GM12878 (cell line): Measurements from ENCODE around the gene ERP44. TPM values are rescaled to one million over a fixed set of nuclear protein-coding genes. Genes with fewer than 3 reads are reported as not detected.

Source experiments
- BRCA1 ChIP-seq: IDR thresholded peaks from 2 replicates; pipeline ENCODE4 v1.6.1; 2011; ENCODE audit warnings: low read depth, low read length, improper control_type of control experiment
- CBFB ChIP-seq: IDR thresholded peaks from 2 replicates; pipeline ENCODE4 v1.6.1; 2016; ENCODE audit warnings: antibody characterized with exemption, low read depth
- CBX3 ChIP-seq: fragments of 200-600 bp; sonication (generic); IDR thresholded peaks from 2 replicates; pipeline ENCODE4 v1.6.1; 2016; ENCODE audit warnings: low read depth, borderline replicate concordance
- DPF2 ChIP-seq: fragments of 450-650 bp; IDR thresholded peaks from 2 replicates; pipeline ENCODE4 v1.6.1; 2017; ENCODE audit warnings: mild to moderate bottlenecking
- EED ChIP-seq: sonication (generic); IDR thresholded peaks from 2 replicates; pipeline ENCODE4 v1.6.1; 2016; ENCODE audit warnings: antibody characterized with exemption, low read depth
- FOXK2 ChIP-seq: fragments of 450-650 bp; IDR thresholded peaks from 2 replicates; pipeline ENCODE4 v1.6.1; 2017; ENCODE audit warnings: mild to moderate bottlenecking, moderate library complexity
- GABPA ChIP-seq: IDR thresholded peaks from 2 replicates; pipeline ENCODE4 v1.6.1; 2014; ENCODE audit warnings: antibody characterized with exemption, low read depth, mild to moderate bottlenecking, inconsistent platforms
- JUND ChIP-seq: IDR thresholded peaks from 2 replicates; pipeline ENCODE4 v1.6.1; 2012; ENCODE audit warnings: low read depth, mild to moderate bottlenecking, low read length, improper control_type of control experiment, moderate library complexity
- MYB ChIP-seq: fragments of 150-350 bp; IDR thresholded peaks from 2 replicates; pipeline ENCODE4 v1.6.1; 2014; ENCODE audit warnings: mild to moderate bottlenecking, low read depth, low read length, borderline replicate concordance
- NBN ChIP-seq: fragments of 450-650 bp; IDR thresholded peaks from 2 replicates; pipeline ENCODE4 v1.6.1; 2016
- NFYB ChIP-seq: IDR thresholded peaks from 2 replicates; pipeline ENCODE4 v1.6.1; 2011; ENCODE audit warnings: low read depth, mild to moderate bottlenecking, low read length, improper control_type of control experiment, moderate library complexity; ENCODE audit not compliant: insufficient read depth
- NKRF ChIP-seq: fragments of 450-650 bp; conservative IDR thresholded peaks from 2 replicates; pipeline ENCODE4 v1.6.1; 2017; ENCODE audit warnings: mild to moderate bottlenecking, moderate library complexity
- RAD21 ChIP-seq: IDR thresholded peaks from 2 replicates; pipeline ENCODE4 v1.6.1; 2011; ENCODE audit warnings: mild to moderate bottlenecking, low read depth, low read length, moderate library complexity; ENCODE audit not compliant: insufficient read depth
- RAD51 ChIP-seq: fragments of 450-650 bp; IDR thresholded peaks from 2 replicates; pipeline ENCODE4 v1.6.1; 2016; ENCODE audit warnings: moderate library complexity, mild to moderate bottlenecking, inconsistent platforms
- RCOR1 ChIP-seq: conservative IDR thresholded peaks from 2 replicates; pipeline ENCODE4 v1.6.1; 2012; ENCODE audit warnings: low read depth, low read length, improper control_type of control experiment
- RELA ChIP-seq: fragments of 450-650 bp; IDR thresholded peaks from 2 replicates; pipeline ENCODE4 v1.8.0; 2014; ENCODE audit warnings: borderline replicate concordance; ENCODE audit not compliant: partially characterized antibody
- SIX5 ChIP-seq: IDR thresholded peaks from 2 replicates; pipeline ENCODE4 v1.6.1; 2011; ENCODE audit warnings: mild to moderate bottlenecking, low read depth, low read length, moderate library complexity; ENCODE audit not compliant: severe bottlenecking
- SMARCA5 ChIP-seq: fragments of 450-650 bp; IDR thresholded peaks from 2 replicates; pipeline ENCODE4 v1.6.1; 2017; ENCODE audit warnings: mild to moderate bottlenecking
- STAT1 ChIP-seq: fragments of 450-650 bp; conservative IDR thresholded peaks from 2 replicates; pipeline ENCODE4 v1.6.1; 2014; ENCODE audit warnings: antibody characterized with exemption, mild to moderate bottlenecking
- TCF12 ChIP-seq: IDR thresholded peaks from 2 replicates; pipeline ENCODE4 v1.6.1; 2011; ENCODE audit warnings: low read depth, mild to moderate bottlenecking, low read length
- polyA plus RNA-seq, 11 experiments: library from polyadenylated mRNA; depleted of rRNA in 4 of 11; unstranded in 6 of 11; stranded (reverse) in 5 of 11; fragments of >200 nt; fragmentation: Nextera tagmentation in 4 of 11; fragmentation: Illumina TruSeq in 1 of 11; extraction: Ambion mirVana in 4 of 11; extraction: Trizol in 1 of 11; gene quantifications; 1 replicate in 1 of 11; 2 replicates in 10 of 11; pipeline versions ENCODE4 v1.2.1 to v1.2.3, GENCODE V29; 2011 to 2016; ENCODE audit warnings: inconsistent platforms in 2 of 11, missing spikeins in 2 of 11, low read depth in 1 of 11
- total RNA-seq, 4 experiments: library from RNA; depleted of rRNA in 3 of 4; stranded (reverse); fragments of >200 nt in 3 of 4; fragmentation: Illumina TruSeq in 1 of 4; extraction: Trizol in 1 of 4; gene quantifications; 2 replicates each; pipeline versions ENCODE4 v1.2.1 to v1.2.3, GENCODE V29; 2013 to 2021
- TF ChIP-seq, protein P1 (sequence below): IDR thresholded peaks from 2 replicates; pipeline ENCODE4 v1.6.1; 2012; ENCODE audit warnings: low read length, inconsistent platforms
- TF ChIP-seq, protein P2 (sequence below): IDR thresholded peaks from 2 replicates; pipeline ENCODE4 v1.6.1; 2011; ENCODE audit warnings: mild to moderate bottlenecking, low read depth, low read length, moderate library complexity; ENCODE audit not compliant: insufficient replicate concordance
- TF ChIP-seq, protein P3 (sequence below): IDR thresholded peaks from 2 replicates; pipeline ENCODE4 v1.6.1; 2012; ENCODE audit warnings: low read depth, low read length, improper control_type of control experiment

ERP44 gene
- total and polyA plus RNA-seq, 10 of the 15 experiments (the other 5 are each of a cell fraction or from before 2014, with no cell fraction given) = 11.5 to 52.4 (median 20.2) TPM

DNA sequence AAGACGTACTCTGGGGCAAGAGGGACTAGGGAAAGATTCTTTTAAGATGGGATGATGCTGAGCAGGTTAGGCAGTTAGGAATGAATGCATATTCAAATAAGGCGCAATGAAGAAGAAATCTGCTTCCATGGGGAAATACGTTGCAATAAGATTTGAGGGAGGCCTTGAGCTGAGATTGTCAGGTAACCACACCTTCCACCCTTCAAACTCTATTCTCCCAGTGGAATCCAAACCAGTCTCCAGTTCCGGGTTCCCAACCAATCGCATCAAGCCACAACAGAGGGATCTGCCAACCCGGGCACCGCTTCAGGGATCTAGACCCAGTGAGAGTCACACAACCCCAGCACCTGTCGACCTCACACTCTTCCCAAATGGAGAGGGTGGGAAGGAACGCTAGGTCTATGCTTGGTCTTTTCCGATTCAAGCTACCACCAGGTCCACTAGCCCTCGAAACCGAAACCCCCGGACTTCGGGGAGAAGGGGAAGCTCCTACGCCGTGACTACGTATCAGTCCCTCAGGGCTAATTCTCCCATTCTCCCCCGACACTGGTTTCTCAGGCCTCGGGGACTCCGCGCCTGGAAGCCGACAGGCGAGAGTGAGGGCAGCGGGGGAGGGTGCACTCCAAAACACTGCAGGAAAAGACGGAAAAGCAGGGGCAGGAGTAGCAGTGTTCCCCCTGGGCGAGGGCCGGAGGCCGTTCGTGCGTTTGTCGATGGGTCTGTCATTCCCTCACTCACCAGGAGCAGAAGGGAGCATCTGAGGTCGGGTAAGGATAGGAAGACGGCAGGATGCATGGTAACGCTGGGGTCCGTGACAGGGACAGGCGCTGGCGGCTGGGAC is 534 bp downstream of the ERP44 start (continued):
- peak; percentile 68; the same call in 1 of the 2 replicates for TF ChIP-seq DPF2
- TF ChIP-seq CBX3 = no peak
- no peak for TF ChIP-seq STAT1
- TF ChIP-seq TCF12 = no peak
- TF ChIP-seq, protein P1, sequence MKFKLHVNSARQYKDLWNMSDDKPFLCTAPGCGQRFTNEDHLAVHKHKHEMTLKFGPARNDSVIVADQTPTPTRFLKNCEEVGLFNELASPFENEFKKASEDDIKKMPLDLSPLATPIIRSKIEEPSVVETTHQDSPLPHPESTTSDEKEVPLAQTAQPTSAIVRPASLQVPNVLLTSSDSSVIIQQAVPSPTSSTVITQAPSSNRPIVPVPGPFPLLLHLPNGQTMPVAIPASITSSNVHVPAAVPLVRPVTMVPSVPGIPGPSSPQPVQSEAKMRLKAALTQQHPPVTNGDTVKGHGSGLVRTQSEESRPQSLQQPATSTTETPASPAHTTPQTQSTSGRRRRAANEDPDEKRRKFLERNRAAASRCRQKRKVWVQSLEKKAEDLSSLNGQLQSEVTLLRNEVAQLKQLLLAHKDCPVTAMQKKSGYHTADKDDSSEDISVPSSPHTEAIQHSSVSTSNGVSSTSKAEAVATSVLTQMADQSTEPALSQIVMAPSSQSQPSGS = no peak
- TF ChIP-seq NKRF = 0 out of 2 replicates have a peak, but pooled peaks have one; percentile 84
- no peak for TF ChIP-seq MYB
- no peak for TF ChIP-seq SIX5
- TF ChIP-seq JUND = no peak
- no peak for TF ChIP-seq GABPA
- TF ChIP-seq NFYB = peak; percentile 64; the same call in 1 of the 2 replicates
- TF ChIP-seq, protein P2, sequence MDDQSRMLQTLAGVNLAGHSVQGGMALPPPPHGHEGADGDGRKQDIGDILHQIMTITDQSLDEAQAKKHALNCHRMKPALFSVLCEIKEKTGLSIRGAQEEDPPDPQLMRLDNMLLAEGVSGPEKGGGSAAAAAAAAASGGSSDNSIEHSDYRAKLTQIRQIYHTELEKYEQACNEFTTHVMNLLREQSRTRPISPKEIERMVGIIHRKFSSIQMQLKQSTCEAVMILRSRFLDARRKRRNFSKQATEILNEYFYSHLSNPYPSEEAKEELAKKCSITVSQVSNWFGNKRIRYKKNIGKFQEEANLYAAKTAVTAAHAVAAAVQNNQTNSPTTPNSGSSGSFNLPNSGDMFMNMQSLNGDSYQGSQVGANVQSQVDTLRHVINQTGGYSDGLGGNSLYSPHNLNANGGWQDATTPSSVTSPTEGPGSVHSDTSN = no peak
- TF ChIP-seq RAD21 = no peak
- no peak for TF ChIP-seq RAD51
- peak; percentile 60 for TF ChIP-seq EED
- 0 out of 2 replicates have a peak, but pooled peaks have one; percentile 48 for TF ChIP-seq SMARCA5
- TF ChIP-seq, protein P3, sequence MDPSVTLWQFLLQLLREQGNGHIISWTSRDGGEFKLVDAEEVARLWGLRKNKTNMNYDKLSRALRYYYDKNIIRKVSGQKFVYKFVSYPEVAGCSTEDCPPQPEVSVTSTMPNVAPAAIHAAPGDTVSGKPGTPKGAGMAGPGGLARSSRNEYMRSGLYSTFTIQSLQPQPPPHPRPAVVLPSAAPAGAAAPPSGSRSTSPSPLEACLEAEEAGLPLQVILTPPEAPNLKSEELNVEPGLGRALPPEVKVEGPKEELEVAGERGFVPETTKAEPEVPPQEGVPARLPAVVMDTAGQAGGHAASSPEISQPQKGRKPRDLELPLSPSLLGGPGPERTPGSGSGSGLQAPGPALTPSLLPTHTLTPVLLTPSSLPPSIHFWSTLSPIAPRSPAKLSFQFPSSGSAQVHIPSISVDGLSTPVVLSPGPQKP = no peak
- TF ChIP-seq NBN = peak; percentile 40; the same call in 1 of the 2 replicates
- TF ChIP-seq RELA = peak; percentile 2
- no peak for TF ChIP-seq FOXK2
- TF ChIP-seq RCOR1 = no peak
- no peak for TF ChIP-seq BRCA1
- TF ChIP-seq CBFB = no peak
